ENCODE measurements around the gene RPGRIP1L. TPM values are rescaled to one million over a fixed set of nuclear protein-coding genes. Genes with fewer than 3 reads are reported as not detected.
A peak's percentile ranks its signal among the peaks of the same experiment; 100 is the strongest.
"Not testable (repeated sequence)": the region's sequence is repeated elsewhere in the genome, so short reads cannot be mapped to it uniquely, and the experiment has no call there.

RPGRIP1L gene
- polyA plus RNA-seq, 1 donor, result 6.4 TPM

DNA sequence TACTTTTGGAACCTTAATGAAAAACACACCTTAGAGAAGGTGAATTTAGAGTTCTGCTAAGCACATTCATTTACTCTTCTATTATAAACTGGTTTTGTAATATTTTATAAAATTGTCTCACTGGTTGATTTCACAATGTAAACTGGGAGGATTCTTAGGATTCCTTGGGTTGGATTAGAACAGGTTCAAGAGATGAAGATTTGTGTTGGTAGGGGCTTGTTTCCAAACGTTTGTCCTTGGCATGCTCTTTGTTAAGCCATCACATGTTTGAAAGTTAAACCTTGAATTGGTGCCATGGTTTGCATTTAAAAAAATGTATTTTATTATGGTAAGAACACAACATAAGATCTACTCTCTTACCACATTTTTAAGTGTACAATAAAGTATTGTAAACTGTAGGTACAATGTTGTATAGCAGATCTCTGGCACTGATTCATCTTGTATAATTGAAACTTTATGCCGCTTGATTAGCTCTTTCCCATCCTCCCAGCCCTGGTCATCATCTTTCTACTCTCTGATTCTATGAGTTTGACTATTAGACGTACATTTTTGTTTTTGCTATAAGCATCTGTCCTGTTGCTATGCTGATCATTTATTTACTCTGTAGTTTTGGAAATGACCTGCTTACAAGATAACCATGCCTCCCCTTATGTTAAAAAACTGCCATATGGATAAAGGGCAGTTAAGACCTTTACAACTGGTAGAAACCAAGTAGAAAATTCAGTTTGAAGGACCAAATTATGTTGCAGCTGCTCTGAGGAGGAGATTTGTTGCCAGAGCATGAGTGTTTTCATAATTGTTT, 9.9 kb upstream of the RPGRIP1L start:
- Histone ChIP-seq H3K9me3 (ENCODE audit: control insufficient read depth, low read depth, low read length) (no peaks in the 10 kb centered on the region), H3K4me1 (ENCODE audit: control insufficient read depth, insufficient read depth, low read length) (no peaks in the 10 kb centered on the region), H3K27me3 (ENCODE audit: control insufficient read depth, insufficient read depth, low read length) (no peaks in the 10 kb centered on the region), H3K27ac (ENCODE audit: low read length) (no peak overlapping the region), H3K36me3 (ENCODE audit: control insufficient read depth, insufficient read depth, low read length) (no peaks in the 10 kb centered on the region), H3K4me3 (ENCODE audit: low read length) (no peak overlapping the region)
- 80% methylated on average over 2 of the region's 3 CpGs for WGBS (ENCODE audit: insufficient coverage, low lambda C conversion rate)
- DNase-seq, result no peak

DNA sequence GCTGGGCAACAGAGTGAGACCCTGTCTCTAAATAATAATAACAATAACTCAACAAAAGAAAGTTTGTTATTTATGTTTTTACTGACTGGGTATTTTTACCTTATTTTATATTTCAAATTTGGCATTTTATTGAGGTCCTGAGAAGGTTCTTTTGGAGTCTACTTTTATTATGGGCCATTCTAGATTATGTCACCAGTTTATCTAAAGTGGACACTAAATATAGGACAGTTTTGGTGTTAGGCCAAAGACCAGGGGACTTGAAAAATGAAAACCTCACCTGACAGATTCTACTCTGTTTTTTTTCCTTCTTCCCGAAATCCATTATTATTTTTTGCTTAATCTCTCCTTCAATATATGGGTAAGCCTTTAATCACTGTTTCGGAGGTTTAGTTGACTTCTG, 8.4 kb upstream of the RPGRIP1L start:
- no CpG with 5 or more reads among the region's 2 CpGs for WGBS (ENCODE audit: insufficient coverage, low lambda C conversion rate)
- no peak overlapping the region for H3K27ac ChIP-seq (ENCODE audit: low read length)
- no peaks in the 10 kb centered on the region for H3K4me1 ChIP-seq (ENCODE audit: control insufficient read depth, insufficient read depth, low read length)
- no peaks in the 10 kb centered on the region for H3K9me3 ChIP-seq (ENCODE audit: control insufficient read depth, low read depth, low read length)
- no peaks in the 10 kb centered on the region for H3K27me3 ChIP-seq (ENCODE audit: control insufficient read depth, insufficient read depth, low read length)
- no peak for DNase-seq
- no peak overlapping the region for H3K4me3 ChIP-seq (ENCODE audit: low read length)
- H3K36me3 ChIP-seq (ENCODE audit: control insufficient read depth, insufficient read depth, low read length), result no peaks in the 10 kb centered on the region

DNA sequence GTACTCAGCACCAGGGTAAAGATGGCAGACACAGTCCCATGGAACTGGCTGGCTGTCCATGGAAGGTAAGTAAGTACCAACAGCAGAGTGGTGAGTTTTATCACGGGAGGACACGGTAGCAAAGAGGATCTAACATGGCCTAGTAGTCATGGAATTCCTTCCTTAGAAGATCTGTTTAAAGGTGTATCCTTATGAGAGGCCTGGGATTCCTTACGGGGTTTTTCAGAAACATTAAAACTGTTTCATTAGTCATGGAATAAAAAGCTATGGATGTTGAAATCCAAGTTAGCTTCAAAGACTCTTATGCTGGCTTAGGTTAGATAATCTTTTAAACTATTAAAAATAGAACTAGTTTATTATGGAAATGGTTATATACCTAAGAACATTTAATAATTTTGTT, 7.7 kb upstream of the RPGRIP1L start:
- Histone ChIP-seq H3K27ac (ENCODE audit: low read length) (no peak overlapping the region), H3K4me3 (ENCODE audit: low read length) (no peak overlapping the region), H3K4me1 (ENCODE audit: control insufficient read depth, insufficient read depth, low read length) (no peaks in the 10 kb centered on the region), H3K36me3 (ENCODE audit: control insufficient read depth, insufficient read depth, low read length) (no peaks in the 10 kb centered on the region), H3K9me3 (ENCODE audit: control insufficient read depth, low read depth, low read length) (no peaks in the 10 kb centered on the region), H3K27me3 (ENCODE audit: control insufficient read depth, insufficient read depth, low read length) (no peaks in the 10 kb centered on the region)
- WGBS (ENCODE audit: insufficient coverage, low lambda C conversion rate), result no CpG with 5 or more reads among the region's 3 CpGs
- DNase-seq, result no peak

DNA sequence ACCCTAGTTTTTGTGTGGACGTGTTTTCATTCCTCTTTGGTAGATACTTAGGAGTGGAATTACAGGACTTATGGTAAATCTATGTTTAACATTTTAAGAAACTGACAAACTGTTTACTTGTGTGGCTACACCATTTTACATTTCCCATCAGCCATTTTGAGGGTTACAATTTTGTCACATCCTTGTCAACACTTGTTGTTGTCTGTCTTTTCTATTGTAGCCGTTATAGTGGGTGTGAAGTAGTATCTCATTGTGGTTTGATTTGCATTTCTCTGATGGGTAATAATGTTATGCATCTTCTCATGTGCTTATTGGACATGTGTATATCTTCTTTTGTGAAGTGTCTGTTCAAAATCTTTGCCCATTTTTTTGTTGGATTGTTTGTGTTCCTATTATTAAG, 4.8 kb upstream of the RPGRIP1L start:
- Histone ChIP-seq H3K4me3 (ENCODE audit: low read length) (no peak overlapping the region), H3K27ac (ENCODE audit: low read length) (no peak overlapping the region), H3K4me1 (ENCODE audit: control insufficient read depth, insufficient read depth, low read length) (no peaks in the 10 kb centered on the region), H3K27me3 (ENCODE audit: control insufficient read depth, insufficient read depth, low read length) (no peaks in the 10 kb centered on the region), H3K36me3 (ENCODE audit: control insufficient read depth, insufficient read depth, low read length) (no peaks in the 10 kb centered on the region), H3K9me3 (ENCODE audit: control insufficient read depth, low read depth, low read length) (no peaks in the 10 kb centered on the region)
- DNase-seq, result no peak
- no CpG with 5 or more reads among the region's 2 CpGs for WGBS (ENCODE audit: insufficient coverage, low lambda C conversion rate)

DNA sequence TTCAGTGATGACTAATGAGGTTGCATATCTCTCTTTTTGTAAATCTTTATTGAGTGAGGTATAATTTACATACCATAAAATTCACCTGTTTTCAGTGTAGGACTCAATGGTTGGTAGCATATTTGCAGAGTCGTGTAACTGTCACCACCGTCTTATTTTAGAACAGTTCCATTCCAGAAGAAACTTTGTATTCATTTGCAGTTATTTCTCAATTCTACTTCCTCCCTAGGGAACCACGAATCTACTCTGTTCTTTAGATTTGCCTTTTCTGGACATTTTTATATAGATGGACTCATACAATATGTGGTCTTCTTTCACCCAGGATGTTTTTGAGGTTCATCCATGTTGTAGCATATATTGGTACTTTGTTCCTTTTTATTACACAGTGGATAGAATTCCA, 4.0 kb upstream of the RPGRIP1L start:
- no peaks in the 10 kb centered on the region for H3K36me3 ChIP-seq (ENCODE audit: control insufficient read depth, insufficient read depth, low read length)
- DNase-seq, result no peak
- no peaks in the 10 kb centered on the region for H3K4me1 ChIP-seq (ENCODE audit: control insufficient read depth, insufficient read depth, low read length)
- H3K27ac ChIP-seq (ENCODE audit: low read length), result no peak overlapping the region
- H3K4me3 ChIP-seq (ENCODE audit: low read length), result no peak overlapping the region
- 100% methylated on average over 1 of the region's 3 CpGs for WGBS (ENCODE audit: insufficient coverage, low lambda C conversion rate)
- H3K9me3 ChIP-seq (ENCODE audit: control insufficient read depth, low read depth, low read length), result no peaks in the 10 kb centered on the region
- no peaks in the 10 kb centered on the region for H3K27me3 ChIP-seq (ENCODE audit: control insufficient read depth, insufficient read depth, low read length)

DNA sequence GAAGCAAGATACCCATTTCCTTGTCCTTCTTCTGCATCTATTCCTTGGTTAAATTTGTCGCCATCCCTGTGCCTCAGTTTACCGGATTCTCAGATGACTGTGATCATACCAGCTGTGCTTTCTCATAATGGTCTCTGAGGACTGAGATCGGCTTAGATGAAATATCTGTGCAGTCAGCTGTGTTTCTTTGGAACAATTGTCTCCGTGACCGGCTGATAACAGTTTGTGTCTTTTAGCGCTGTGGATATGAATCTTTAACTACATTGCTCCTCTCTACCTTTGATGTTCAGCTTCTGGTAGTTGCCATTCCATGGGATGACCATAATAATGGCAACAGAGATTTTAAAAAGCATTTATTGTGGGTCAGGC, 770 bp upstream of the RPGRIP1L start:
- Histone ChIP-seq H3K4me3 (ENCODE audit: low read length) (peak overlapping the region; percentile 90), H3K9me3 (ENCODE audit: control insufficient read depth, low read depth, low read length) (no peaks in the 10 kb centered on the region), H3K4me1 (ENCODE audit: control insufficient read depth, insufficient read depth, low read length) (no peaks in the 10 kb centered on the region), H3K27me3 (ENCODE audit: control insufficient read depth, insufficient read depth, low read length) (no peaks in the 10 kb centered on the region), H3K36me3 (ENCODE audit: control insufficient read depth, insufficient read depth, low read length) (no peaks in the 10 kb centered on the region), H3K27ac (ENCODE audit: low read length) (peak overlapping the region; percentile 4)
- DNase-seq, result no peak
- no CpG with 5 or more reads among the region's 6 CpGs for WGBS (ENCODE audit: insufficient coverage, low lambda C conversion rate)

DNA sequence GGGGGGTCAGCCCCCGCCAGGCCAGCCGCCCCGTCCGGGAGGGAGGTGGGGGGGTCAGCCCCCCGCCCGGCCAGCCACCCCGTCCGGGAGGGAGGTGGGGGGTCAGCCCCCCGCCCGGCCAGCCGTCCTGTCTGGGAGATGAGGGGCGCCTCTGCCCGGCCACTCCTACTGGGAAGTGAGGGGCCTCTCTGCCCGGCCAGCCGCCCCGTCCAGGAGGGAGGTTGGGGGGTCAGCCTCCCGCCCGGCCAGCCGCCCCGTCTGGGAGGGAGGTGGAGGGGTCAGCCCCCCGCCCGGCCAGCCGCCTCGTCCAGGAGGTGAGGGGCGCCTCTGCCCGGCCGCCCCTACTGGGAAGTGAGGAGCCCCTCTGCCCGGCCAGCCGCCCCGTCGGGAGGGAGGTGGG, 5.4 kb downstream of the RPGRIP1L start:
- not testable (repeated sequence) for H3K36me3 ChIP-seq (ENCODE audit: control insufficient read depth, insufficient read depth, low read length); H3K27ac ChIP-seq (ENCODE audit: low read length); H3K4me1 ChIP-seq (ENCODE audit: control insufficient read depth, insufficient read depth, low read length); H3K27me3 ChIP-seq (ENCODE audit: control insufficient read depth, insufficient read depth, low read length); H3K4me3 ChIP-seq (ENCODE audit: low read length); DNase-seq
- H3K9me3 ChIP-seq (ENCODE audit: control insufficient read depth, low read depth, low read length), result peaks cover 10% of the 10 kb centered on the region
- no CpG with 5 or more reads among the region's 31 CpGs for WGBS (ENCODE audit: insufficient coverage, low lambda C conversion rate)

DNA sequence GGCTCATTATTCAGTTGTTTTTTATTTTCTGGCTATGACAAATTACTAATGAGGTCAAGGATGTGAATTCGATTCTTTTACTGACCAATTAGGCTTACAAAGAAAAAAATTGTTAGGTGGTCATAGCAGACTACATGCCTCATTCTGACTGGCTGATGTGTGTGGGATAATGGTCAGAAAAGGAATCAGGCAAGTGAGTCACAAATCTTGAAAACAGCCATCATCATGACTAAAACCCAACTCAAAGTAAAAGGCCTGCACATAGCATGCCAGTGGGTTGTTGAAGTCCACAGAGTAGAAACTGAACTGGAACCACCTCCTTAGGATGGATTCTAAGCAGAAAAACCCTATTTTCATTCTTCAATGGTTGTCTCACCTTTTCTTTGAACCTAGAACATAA, 8.6 kb downstream of the RPGRIP1L start:
- Histone ChIP-seq H3K27ac (ENCODE audit: low read length) (no peak overlapping the region), H3K4me1 (ENCODE audit: control insufficient read depth, insufficient read depth, low read length) (no peaks in the 10 kb centered on the region), H3K27me3 (ENCODE audit: control insufficient read depth, insufficient read depth, low read length) (no peaks in the 10 kb centered on the region), H3K36me3 (ENCODE audit: control insufficient read depth, insufficient read depth, low read length) (no peaks in the 10 kb centered on the region), H3K4me3 (ENCODE audit: low read length) (no peak overlapping the region), H3K9me3 (ENCODE audit: control insufficient read depth, low read depth, low read length) (peaks cover 10% of the 10 kb centered on the region)
- WGBS (ENCODE audit: insufficient coverage, low lambda C conversion rate), result 83% methylated on average over 1 of the region's 1 CpG
- no peak for DNase-seq

DNA sequence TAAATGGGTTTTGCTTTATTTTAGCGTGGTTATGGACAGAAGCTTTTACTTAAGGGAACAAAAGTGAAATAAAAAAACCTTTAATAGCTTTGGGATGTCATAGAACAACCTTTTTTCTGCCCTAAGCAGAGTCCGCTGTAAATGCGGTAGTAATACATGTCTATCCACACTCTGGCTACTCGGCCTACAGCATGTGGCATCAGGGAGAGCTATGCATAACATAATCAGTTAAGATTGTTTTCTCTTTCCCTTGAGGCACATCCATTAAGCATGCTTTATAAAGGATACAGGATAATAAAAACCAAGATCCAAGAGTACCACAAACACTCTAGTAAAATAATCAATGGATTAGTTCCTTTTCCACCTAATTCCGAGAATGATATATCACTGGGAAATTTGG, 10.3 kb downstream of the RPGRIP1L start:
- Histone ChIP-seq H3K4me1 (ENCODE audit: control insufficient read depth, insufficient read depth, low read length) (no peaks in the 10 kb centered on the region), H3K36me3 (ENCODE audit: control insufficient read depth, insufficient read depth, low read length) (no peaks in the 10 kb centered on the region), H3K27ac (ENCODE audit: low read length) (no peak overlapping the region), H3K9me3 (ENCODE audit: control insufficient read depth, low read depth, low read length) (peaks cover 10% of the 10 kb centered on the region), H3K4me3 (ENCODE audit: low read length) (no peak overlapping the region), H3K27me3 (ENCODE audit: control insufficient read depth, insufficient read depth, low read length) (no peaks in the 10 kb centered on the region)
- DNase-seq, result no peak
- WGBS (ENCODE audit: insufficient coverage, low lambda C conversion rate), result 93% methylated on average over 2 of the region's 5 CpGs

DNA sequence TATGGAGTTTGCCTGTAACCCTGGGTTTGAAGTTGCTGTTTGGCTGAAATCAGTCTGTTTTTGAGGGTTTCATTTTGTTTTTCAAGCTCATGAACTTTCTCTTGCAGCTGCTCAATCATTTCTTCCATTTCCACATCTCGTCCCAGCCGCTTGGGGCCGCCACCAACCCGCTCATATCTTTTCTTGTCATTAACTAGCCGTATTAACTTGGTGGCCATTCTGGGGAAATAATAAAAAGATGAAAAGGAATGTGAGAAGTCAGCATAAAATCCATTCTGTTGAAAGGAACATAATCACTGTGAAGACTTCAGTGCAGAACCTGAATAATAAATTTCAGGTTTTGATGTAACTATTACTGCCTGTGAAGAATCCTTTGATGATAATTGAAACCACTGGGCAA, 11.5 kb downstream of the RPGRIP1L start:
- no peaks in the 10 kb centered on the region for H3K36me3 ChIP-seq (ENCODE audit: control insufficient read depth, insufficient read depth, low read length)
- H3K9me3 ChIP-seq (ENCODE audit: control insufficient read depth, low read depth, low read length), result peaks cover 5% of the 10 kb centered on the region
- no peak for DNase-seq
- H3K4me1 ChIP-seq (ENCODE audit: control insufficient read depth, insufficient read depth, low read length), result no peaks in the 10 kb centered on the region
- H3K4me3 ChIP-seq (ENCODE audit: low read length), result no peak overlapping the region
- H3K27ac ChIP-seq (ENCODE audit: low read length), result no peak overlapping the region
- no peaks in the 10 kb centered on the region for H3K27me3 ChIP-seq (ENCODE audit: control insufficient read depth, insufficient read depth, low read length)
- 90% methylated on average over 2 of the region's 5 CpGs for WGBS (ENCODE audit: insufficient coverage, low lambda C conversion rate)

DNA sequence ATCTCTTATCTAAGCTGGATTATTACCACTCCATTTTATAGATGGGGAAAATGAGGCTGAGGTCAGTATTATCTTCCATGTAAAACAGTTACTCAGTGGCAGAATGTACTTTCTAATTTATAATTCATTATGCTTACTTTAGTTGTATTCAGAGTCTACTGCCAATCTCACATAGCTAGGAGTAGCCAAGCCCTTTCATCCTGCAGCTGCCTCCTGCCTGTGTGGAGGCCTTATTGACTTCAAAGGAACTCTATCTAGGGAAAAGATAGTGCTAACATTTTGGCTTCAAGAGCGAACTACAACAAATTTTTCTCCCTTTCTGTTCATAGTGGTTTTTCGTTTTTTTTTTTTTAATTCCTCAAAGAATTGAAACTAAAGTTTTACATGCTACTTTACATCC, 12.9 kb downstream of the RPGRIP1L start:
- Histone ChIP-seq H3K27ac (ENCODE audit: low read length) (no peak overlapping the region), H3K27me3 (ENCODE audit: control insufficient read depth, insufficient read depth, low read length) (no peaks in the 10 kb centered on the region), H3K9me3 (ENCODE audit: control insufficient read depth, low read depth, low read length) (no peaks in the 10 kb centered on the region), H3K4me1 (ENCODE audit: control insufficient read depth, insufficient read depth, low read length) (no peaks in the 10 kb centered on the region), H3K36me3 (ENCODE audit: control insufficient read depth, insufficient read depth, low read length) (no peaks in the 10 kb centered on the region), H3K4me3 (ENCODE audit: low read length) (no peak overlapping the region)
- WGBS (ENCODE audit: insufficient coverage, low lambda C conversion rate), result 95% methylated on average over 2 of the region's 2 CpGs
- DNase-seq, result no peak

Data from large intestine (tissue), 3 donors.